Stimulated activated CD8-positive, alpha-beta memory T cell treated with anti-CD3 and anti-CD28 coated beads, Interleukin-4, amount 100 ng/mL, for 4 hours (primary cell): ENCODE data around the gene NYAP2.

Source experiments
- DNase-seq, 2 donors: peaks; one replicate each; pipeline ENCODE4 v3.0.0-alpha.2; 2020; ENCODE audit warnings: low read depth in 2 of 2, low spot score in 1 of 2

The NYAP2 gene

GRCh38 chr2:225399504-225399903 lies at the start of gene NYAP2:
NYAP2 (plus strand) TSS chr2:225399710; CDS start chr2:225408881, 9,171 bp downstream.
- DNase-seq, result no peak

DNA sequence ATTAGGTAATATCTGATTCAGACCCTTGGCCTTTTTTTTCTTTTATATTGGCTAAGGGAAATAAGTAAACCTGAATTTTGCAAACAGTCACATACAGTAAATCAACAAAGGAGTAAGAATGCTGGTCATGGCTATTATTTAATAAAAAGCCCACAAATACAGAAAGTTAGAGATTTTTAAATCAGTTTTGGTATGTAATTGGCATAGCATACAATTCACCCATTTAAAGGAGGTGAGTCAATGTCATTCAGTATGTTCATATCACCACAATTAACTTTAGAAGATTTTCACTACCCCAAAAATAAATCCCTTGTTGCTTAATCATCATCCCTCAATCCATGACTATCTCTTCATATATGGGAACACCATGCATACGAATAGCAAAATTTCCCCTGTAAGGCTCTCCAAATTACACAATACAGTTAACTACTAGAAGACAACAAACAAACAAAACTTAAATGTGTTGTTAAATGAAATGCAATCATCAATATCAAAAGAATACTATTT lies 45.9 kb upstream of the NYAP2 start:
- no peak for DNase-seq

DNA sequence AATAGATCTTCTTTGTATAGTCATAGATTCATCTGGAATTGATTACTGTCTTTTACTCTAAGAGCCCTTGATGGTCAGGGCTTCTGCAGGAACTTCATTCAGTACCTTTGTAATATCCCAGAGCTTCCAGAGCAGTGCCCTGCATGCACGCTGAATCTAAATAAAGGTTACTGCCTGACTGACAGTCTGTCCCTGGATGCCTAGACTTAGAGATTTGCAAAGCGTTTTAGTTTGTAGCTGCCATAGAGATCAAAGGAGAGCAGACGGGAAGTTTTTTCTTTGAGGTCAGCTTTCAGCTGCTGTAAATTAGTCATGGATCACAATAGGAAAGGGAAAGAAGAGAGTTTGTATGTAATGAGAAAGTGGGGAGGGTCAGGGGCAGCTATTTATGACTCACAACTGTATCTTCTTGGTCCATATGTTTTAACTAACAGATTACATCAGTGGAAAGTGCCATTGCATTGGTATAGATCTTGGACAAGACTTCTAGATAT lies 45.2 kb upstream of the NYAP2 start:
- DNase-seq, result no peak

DNA sequence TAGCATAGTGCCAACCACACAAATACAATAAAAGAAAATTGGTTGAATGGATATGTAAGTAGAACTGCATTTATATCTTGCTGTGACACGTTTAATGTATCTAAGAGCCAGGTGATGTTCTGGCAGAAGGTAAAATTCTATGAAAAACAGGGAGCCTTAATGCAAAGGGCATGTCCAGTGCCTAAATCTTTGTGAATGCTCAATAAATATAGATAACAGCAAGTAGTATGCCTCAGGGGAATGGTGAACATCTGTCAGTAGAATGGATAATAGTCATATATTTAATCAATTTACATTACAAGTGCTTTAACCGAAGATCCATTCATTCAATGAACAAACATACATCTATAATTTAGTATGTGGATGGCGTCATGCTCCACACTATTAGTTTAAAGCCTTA lies 43.7 kb upstream of the NYAP2 start:
- no peak for DNase-seq

DNA sequence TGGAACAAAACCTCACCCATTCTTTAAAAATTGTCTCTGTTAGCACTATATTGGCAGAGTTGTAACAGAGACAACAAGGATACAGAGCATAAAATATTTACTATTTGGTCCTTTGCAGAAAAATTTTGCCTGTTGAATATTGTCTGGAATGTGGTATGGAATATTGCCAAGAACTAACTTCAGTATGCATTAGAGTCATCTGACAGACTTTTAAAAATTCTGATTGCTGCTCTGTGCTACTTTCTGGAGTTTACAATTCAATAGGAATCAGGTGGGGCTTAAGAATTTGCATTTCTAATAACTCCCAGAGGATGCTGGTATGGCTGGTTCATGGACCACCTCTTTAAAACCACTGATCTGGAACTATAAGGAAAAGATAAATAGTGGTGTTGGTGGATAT lies 32.8 kb upstream of the NYAP2 start:
- no peak for DNase-seq

- DNase-seq, result no peak
These were observed 32.0 kb upstream of the NYAP2 start for GRCh38 chr2:225367482-225367881.

DNA sequence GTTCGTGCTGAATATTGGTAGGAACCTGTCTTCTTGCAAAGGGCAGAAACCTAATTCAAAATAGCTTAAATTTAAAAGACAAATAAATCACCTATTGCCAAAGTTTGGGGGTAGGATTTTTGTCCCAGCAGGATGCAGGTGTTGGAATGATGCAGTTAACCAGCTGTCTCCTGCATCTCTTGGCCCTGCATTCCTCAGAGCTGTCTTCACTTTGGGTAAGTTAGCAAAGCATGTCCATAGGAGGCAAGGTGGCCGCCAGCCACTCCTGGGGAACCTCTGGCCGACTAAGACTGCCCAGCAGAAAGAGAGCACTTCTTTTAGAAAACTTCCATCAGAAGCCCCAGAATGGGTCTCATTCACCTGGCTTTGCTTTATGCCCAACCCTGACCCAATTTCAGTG lies 20.5 kb upstream of the NYAP2 start:
- no peak for DNase-seq

GRCh38 chr2:225379856-225380255 lies 19.7 kb upstream of the NYAP2 start:
- no peak for DNase-seq

DNA sequence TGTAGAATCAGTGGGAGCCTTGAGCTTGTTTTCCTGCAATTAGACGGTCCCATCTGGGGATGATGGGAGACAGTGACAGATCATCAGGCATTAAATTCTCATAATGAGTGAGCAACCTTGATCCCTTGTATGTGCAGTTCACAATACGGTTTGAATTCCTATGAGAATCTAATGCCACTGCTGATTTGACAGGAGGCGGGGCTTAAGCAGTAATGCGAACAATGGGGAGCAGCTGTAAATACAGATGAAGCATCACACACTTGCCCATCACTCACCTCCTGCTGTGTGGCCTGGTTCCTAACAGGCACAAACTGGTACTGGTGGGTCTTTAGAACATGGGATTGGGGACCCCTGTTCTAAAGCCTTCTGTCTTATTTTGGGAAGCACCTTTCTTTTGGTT lies 17.9 kb upstream of the NYAP2 start:
- DNase-seq, result no peak

DNA sequence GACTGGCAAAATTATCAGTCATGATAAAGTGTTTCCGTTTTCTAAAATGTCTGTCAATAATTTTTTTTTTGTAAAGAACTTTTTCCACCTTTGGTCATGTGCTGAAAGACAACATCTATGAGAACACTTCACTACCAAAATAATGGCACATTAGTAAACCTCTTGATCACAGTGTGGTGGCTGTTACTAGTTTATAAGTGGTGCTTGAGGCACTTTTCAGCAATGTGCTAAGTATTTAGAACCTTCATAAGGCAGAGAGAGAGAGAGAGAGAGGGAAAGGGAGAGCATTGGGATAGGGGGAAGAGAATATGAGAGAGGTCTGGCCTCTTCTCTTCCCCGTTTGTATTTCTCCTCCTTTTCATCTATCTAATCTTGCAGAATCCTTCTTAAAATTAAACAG lies 1.1 kb upstream of the NYAP2 start:
- DNase-seq, result no peak

DNA sequence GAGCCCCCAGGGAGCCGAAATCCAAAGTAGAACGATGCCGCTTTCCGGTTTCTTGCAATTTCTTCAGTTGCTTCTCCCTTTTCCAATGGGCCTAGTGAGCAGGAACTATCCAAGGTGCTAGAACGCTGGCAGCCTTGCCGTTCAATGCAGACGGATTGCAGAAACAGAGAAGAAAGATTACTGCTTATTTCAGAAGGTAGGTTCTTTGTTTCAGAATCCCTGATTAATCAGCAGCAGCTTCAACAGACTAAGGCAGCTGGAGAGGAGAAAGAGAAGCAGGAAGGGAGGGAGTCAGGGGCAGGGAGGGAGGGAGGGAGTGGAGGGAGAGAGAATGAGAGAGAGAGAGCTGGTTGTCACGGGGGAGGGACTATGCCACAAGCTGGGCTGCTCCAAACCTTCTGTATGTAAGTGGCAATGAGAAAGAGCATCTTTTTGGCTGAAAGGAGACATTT lies 576 bp downstream of the NYAP2 start:
- DNase-seq, result no peak

GRCh38 chr2:225400546-225401400 lies 1.3 kb downstream of the NYAP2 start:
- DNase-seq, result no peak

GRCh38 chr2:225402210-225402776 lies 2.8 kb downstream of the NYAP2 start:
- no peak for DNase-seq

DNA sequence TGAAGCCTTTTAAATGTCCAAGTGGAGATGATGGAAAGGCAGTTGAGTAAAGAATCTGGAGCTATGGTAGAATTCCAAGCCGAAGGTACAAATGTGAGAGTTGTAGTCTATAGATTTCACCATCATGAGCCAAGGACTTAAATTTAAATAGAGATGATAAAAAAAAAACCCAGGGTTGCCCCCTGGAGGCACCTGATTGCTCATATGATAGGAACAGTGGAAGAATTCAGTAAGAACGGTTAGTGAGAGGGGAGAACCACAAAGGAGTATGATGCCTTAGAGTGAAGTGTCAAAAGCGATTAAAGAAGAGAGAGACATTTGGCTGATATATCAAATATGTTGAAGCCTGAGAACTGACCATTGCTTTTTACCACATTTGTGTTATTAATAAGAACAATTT lies 11.9 kb downstream of the NYAP2 start:
- DNase-seq, result no peak

- no peak for DNase-seq
These were observed 14.3 kb downstream of the NYAP2 start for GRCh38 chr2:225413786-225414185.

- no peak for DNase-seq
These were observed 15.4 kb downstream of the NYAP2 start for GRCh38 chr2:225414902-225415301.

DNA sequence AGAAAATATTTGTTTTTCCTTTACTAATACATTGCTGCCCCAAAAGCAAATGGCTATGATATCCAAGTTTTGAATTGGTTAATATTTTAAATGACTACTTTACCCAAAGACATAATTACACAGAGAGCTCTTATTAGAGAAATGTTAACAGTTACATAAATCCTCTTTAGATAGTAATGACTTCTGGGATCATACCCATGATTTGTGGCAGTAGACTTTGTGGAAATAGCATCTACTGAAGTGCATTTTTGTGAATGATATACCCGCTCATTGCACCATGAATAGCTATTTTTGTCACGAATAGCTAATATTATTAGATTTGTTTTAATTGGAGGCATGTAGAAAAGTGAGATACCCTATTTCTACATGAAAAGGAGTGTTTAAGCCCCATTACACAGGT lies 15.8 kb downstream of the NYAP2 start:
- DNase-seq, result no peak

DNA sequence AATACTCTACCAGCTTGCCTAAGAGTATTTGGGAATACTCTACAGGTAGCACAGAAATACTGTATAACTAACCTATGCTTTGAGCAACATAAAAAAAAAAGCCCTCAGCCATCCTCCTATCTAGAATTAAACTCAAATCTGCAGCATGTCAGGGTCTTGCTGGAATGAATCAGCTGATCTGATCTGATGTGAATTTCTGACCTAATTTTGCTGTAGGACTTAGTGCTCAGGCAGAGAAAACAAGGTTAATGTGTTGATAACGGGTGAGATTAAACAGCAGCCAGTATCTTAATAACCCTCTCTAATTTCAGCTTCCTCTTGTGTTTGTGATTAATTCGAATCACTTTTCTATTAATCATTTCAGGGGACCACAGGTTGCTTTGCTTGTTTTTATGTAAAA lies 16.3 kb downstream of the NYAP2 start:
- DNase-seq, result no peak

- DNase-seq, result no peak
These were observed 17.3 kb downstream of the NYAP2 start for GRCh38 chr2:225416616-225417367.

DNA sequence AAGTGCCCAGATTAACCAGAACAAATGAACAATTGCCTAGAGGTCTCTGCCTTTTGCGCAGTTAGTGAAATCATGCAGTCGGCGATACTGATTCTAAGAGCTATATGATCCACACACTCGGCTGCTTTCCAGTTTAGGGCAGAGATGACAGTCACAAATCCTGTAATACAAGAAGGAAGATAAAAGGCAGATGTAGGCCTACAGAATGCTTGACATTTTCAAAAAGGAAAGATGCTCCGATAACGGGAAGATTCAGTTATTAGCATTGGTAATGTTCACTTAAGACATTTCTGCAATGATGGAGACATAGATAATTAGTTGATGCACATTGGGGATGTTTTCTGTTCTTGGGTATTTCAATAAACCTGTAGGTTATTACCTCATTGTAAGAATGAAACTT lies 19.5 kb downstream of the NYAP2 start:
- DNase-seq, result no peak

DNA sequence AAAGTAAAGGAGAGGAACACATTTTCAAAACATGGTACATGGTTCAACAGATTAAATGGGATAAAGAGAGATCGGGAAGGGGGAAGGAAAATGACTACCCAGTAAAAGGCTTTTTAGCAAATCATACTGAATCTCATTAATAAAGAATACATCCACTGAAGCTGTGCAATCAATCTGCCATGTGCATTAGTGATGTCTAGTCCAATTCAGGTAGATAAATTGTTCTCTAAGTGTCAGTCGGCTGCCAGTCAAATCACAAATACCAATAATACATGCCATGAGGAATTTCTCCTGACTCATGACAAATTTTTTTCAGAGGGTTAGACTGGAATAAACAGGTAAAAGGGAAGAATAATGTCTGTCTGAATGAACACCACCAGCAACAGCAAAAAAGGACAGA lies 22.6 kb downstream of the NYAP2 start:
- no peak for DNase-seq

DNA sequence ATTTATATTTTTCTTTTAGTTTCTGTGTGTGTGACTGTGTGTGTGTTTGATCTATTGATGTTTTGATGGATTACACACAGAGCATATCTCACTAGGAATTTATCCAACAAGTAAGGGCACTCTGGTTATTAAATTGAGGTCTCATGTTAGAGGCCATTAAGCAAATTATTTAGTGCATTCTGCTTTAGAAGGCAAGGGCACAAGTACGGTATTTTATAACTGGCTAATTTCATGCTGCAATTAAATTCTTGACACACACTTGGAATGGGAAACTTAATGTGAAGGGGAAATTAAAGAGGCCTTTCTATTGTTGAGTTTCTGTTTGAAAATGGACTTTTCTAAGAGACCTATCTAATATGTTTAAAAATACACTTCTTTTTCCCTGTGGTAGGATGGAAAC lies 25.8 kb downstream of the NYAP2 start:
- DNase-seq, result no peak
